ENCODE measurements around the gene SPTLC2.

The SPTLC2 gene

GRCh38 chr14:77498984-77499527, 117.4 kb downstream of the SPTLC2 start:
- DNase-seq: no peak

- no peak for DNase-seq
Measured at GRCh38 chr14:77498120-77498979, 118.1 kb downstream of the SPTLC2 start, which contains the start of gene ISM2. ISM2 (minus strand) TSS chr14:77498816; CDS start chr14:77498793, 23 bp downstream.

- DNase-seq: no peak
Measured at GRCh38 chr14:77495334-77495733, 121.1 kb downstream of the SPTLC2 start.

GRCh38 chr14:77491056-77491455, 125.4 kb downstream of the SPTLC2 start:
- DNase-seq: no peak

- no peak for DNase-seq
Measured at GRCh38 chr14:77490347-77490986, 126.0 kb downstream of the SPTLC2 start.

GRCh38 chr14:77489041-77489440, 127.4 kb downstream of the SPTLC2 start:
- DNase-seq: no peak

GRCh38 chr14:77488558-77488957, 127.9 kb downstream of the SPTLC2 start:
- DNase-seq: no peak

- DNase-seq: no peak
Measured at GRCh38 chr14:77485901-77486678, 130.3 kb downstream of the SPTLC2 start.

GRCh38 chr14:77485256-77485655, 131.2 kb downstream of the SPTLC2 start:
- DNase-seq: no peak

- no peak for DNase-seq
Measured at GRCh38 chr14:77482422-77482821, 134.0 kb downstream of the SPTLC2 start.

- DNase-seq: no peak
Measured at GRCh38 chr14:77478796-77479195, 137.6 kb downstream of the SPTLC2 start.

GRCh38 chr14:77478029-77478428, 138.4 kb downstream of the SPTLC2 start:
- DNase-seq: no peak

GRCh38 chr14:77475432-77476115, 140.9 kb downstream of the SPTLC2 start:
- DNase-seq: no peak

- DNase-seq: no peak
Measured at GRCh38 chr14:77474479-77475177, 141.8 kb downstream of the SPTLC2 start.

GRCh38 chr14:77473921-77474320, 142.5 kb downstream of the SPTLC2 start:
- no peak for DNase-seq

- DNase-seq: no peak
Measured at GRCh38 chr14:77470224-77470870, 146.1 kb downstream of the SPTLC2 start.

- no peak for DNase-seq
Measured at GRCh38 chr14:77469539-77469938, 146.9 kb downstream of the SPTLC2 start.

GRCh38 chr14:77469067-77469505, 147.4 kb downstream of the SPTLC2 start:
- DNase-seq: no peak

GRCh38 chr14:77467801-77468200, 148.6 kb downstream of the SPTLC2 start:
- DNase-seq: no peak

GRCh38 chr14:77459072-77459723, 157.2 kb downstream of the SPTLC2 start:
- DNase-seq: peak; percentile 41

Measured in DMS 273 treated with DMSO at 0.1 percent for 48 hours (cell line).